Astrocyte (in vitro differentiated cells and primary cell): ENCODE measurements around the gene TST. TPM values are rescaled to one million over a fixed set of nuclear protein-coding genes. Genes with fewer than 3 reads are reported as not detected.

Experiments used
- DNase-seq: peaks from one replicate; pipeline ENCODE4 v3.0.0-alpha.2; 2010; ENCODE audit warnings: low read depth
- FAIRE-seq: peaks from 2 replicates; lab custom pipeline; 2011; peaks lifted over from hg19 to GRCh38; lab: Jason Lieb, UNC
- H2AFZ ChIP-seq: 2 replicates; pipeline ENCODE4 v1.6.0; 2012; ENCODE audit warnings: low read depth, low read length, inconsistent platforms
- H3K27ac ChIP-seq: 2 replicates; pipeline ENCODE4 v1.5.1; 2011; ENCODE audit warnings: low read depth, low read length, inconsistent platforms
- H3K27me3 ChIP-seq: 2 replicates; pipeline ENCODE4 v1.6.0; 2011; ENCODE audit warnings: low read length, inconsistent platforms; ENCODE audit not compliant: insufficient read depth
- H3K36me3 ChIP-seq: 2 replicates; pipeline ENCODE4 v1.5.1; 2011; ENCODE audit warnings: low read length, inconsistent platforms; ENCODE audit not compliant: insufficient read depth
- H3K4me1 ChIP-seq: 2 replicates; pipeline ENCODE4 v1.5.1; 2011; ENCODE audit warnings: low read length, inconsistent platforms; ENCODE audit not compliant: insufficient read depth
- H3K4me2 ChIP-seq: 2 replicates; pipeline ENCODE4 v1.6.0; 2012; ENCODE audit warnings: low read length, inconsistent platforms
- H3K4me3 ChIP-seq: 2 replicates; pipeline ENCODE4 v1.5.1; 2011; ENCODE audit warnings: low read depth, mild to moderate bottlenecking, low read length, inconsistent platforms; ENCODE audit not compliant: insufficient read depth
- H3K79me2 ChIP-seq: 2 replicates; pipeline ENCODE4 v1.6.0; 2012; ENCODE audit warnings: mild to moderate bottlenecking, low read length, inconsistent platforms; ENCODE audit not compliant: insufficient read depth
- H3K9ac ChIP-seq: 2 replicates; pipeline ENCODE4 v1.6.0; 2012; ENCODE audit warnings: mild to moderate bottlenecking, low read length, inconsistent platforms
- H3K9me3 ChIP-seq: 2 replicates; pipeline ENCODE4 v1.5.1; 2012; ENCODE audit warnings: low read depth, mild to moderate bottlenecking, low read length, inconsistent platforms; ENCODE audit not compliant: insufficient read depth
- H4K20me1 ChIP-seq: 2 replicates; pipeline ENCODE4 v1.6.0; 2012; ENCODE audit warnings: low read length, inconsistent platforms; ENCODE audit not compliant: insufficient read depth
- H3K27ac Mint-ChIP-seq: one replicate; pipeline ENCODE4 v1.8.0; 2021; ENCODE audit warnings: mild to moderate bottlenecking, mixed read lengths; ENCODE audit not compliant: unreplicated experiment
- H3K27me3 Mint-ChIP-seq: one replicate; pipeline ENCODE4 v1.8.0; 2021; ENCODE audit warnings: low read depth, mixed read lengths; ENCODE audit not compliant: unreplicated experiment
- H3K36me3 Mint-ChIP-seq: one replicate; pipeline ENCODE4 v1.8.0; 2021; ENCODE audit warnings: low read depth, mixed read lengths; ENCODE audit not compliant: unreplicated experiment
- H3K4me1 Mint-ChIP-seq: one replicate; pipeline ENCODE4 v1.8.0; 2021; ENCODE audit warnings: low read depth, mixed read lengths; ENCODE audit not compliant: unreplicated experiment
- H3K4me3 Mint-ChIP-seq: one replicate; pipeline ENCODE4 v1.8.0; 2021; ENCODE audit warnings: mild to moderate bottlenecking, moderate library complexity, mixed read lengths; ENCODE audit not compliant: unreplicated experiment
- H3K9me3 Mint-ChIP-seq: one replicate; pipeline ENCODE4 v1.8.0; 2021; ENCODE audit warnings: mild to moderate bottlenecking, mixed read lengths; ENCODE audit not compliant: unreplicated experiment
- CTCF ChIP-seq: IDR thresholded peaks from 2 replicates; pipeline ENCODE4 v1.5.1; 2011; ENCODE audit warnings: low read depth, mild to moderate bottlenecking, inconsistent platforms, low read length, moderate library complexity; ENCODE audit not compliant: insufficient read depth
- EZH2 ChIP-seq: IDR thresholded peaks from 2 replicates; pipeline ENCODE4 v1.6.1; 2012; ENCODE audit warnings: mild to moderate bottlenecking, low read length, inconsistent platforms; ENCODE audit not compliant: insufficient read depth
- total RNA-seq: library from RNA; stranded (reverse); gene quantifications from 2 replicates; pipeline ENCODE4 v1.2.1, GENCODE V29; 2021

TST gene
- total RNA-seq, 1 donor from 2014 or later, result 32.2 TPM

GRCh38 chr22:37054056-37054395, 34.8 kb upstream of the TST start:
- no peak overlapping the region for H2AFZ ChIP-seq
- FAIRE-seq (no peak), DNase-seq (no peak)
- H3K4me3 ChIP-seq, result no peak overlapping the region
- peaks cover 5% of the 10 kb centered on the region for H3K4me1 ChIP-seq
- Mint-ChIP-seq H3K4me3 (no peak overlapping the region), H3K27me3 (peaks cover 6% of the 10 kb centered on the region), H3K4me1 (peaks cover 4% of the 10 kb centered on the region), H3K27ac (no peak overlapping the region), H3K9me3 (no peaks in the 10 kb centered on the region), H3K36me3 (peaks cover 23% of the 10 kb centered on the region)
- H3K4me2 ChIP-seq, result no peak overlapping the region
- H3K9ac ChIP-seq, result no peak overlapping the region
- TF ChIP-seq CTCF (no peak), EZH2 (no peak)
- H3K27me3 ChIP-seq, result no peaks in the 10 kb centered on the region
- no peaks in the 10 kb centered on the region for H3K9me3 ChIP-seq
- peaks cover 3% of the 10 kb centered on the region for H3K36me3 ChIP-seq
- H4K20me1 ChIP-seq, result peaks cover 25% of the 10 kb centered on the region
- H3K27ac ChIP-seq, result no peak overlapping the region
- peaks cover 8% of the 10 kb centered on the region for H3K79me2 ChIP-seq

- H3K4me3 Mint-ChIP-seq, result peak overlapping the region; percentile 34
- Histone ChIP-seq H3K36me3 (peaks cover 3% of the 10 kb centered on the region), H3K27me3 (no peaks in the 10 kb centered on the region), H4K20me1 (peaks cover 25% of the 10 kb centered on the region), H3K4me3 (no peak overlapping the region), H3K4me1 (peaks cover 5% of the 10 kb centered on the region), H3K27ac (no peak overlapping the region), H3K79me2 (peaks cover 8% of the 10 kb centered on the region), H3K4me2 (no peak overlapping the region), H3K9ac (no peak overlapping the region), H2AFZ (no peak overlapping the region), H3K9me3 (no peaks in the 10 kb centered on the region)
- DNase-seq, result no peak
- peaks cover 23% of the 10 kb centered on the region for H3K36me3 Mint-ChIP-seq
- H3K9me3 Mint-ChIP-seq, result no peaks in the 10 kb centered on the region
- peaks cover 6% of the 10 kb centered on the region for H3K27me3 Mint-ChIP-seq
- no peak overlapping the region for H3K27ac Mint-ChIP-seq
- no peak for TF ChIP-seq CTCF
- no peak for TF ChIP-seq EZH2
- H3K4me1 Mint-ChIP-seq, result peaks cover 4% of the 10 kb centered on the region
- no peak for FAIRE-seq
These were observed 34.2 kb upstream of the TST start for GRCh38 chr22:37053310-37054055.
